Endothelial cell of umbilical vein (primary cell): ENCODE data around the gene ANO1.

Source experiments
- EZH2 ChIP-seq: IDR thresholded peaks from 2 replicates; pipeline ENCODE4 v1.6.1; 2012; ENCODE audit warnings: borderline replicate concordance, low read depth, mild to moderate bottlenecking, moderate library complexity, low read length, inconsistent platforms; ENCODE audit not compliant: severe bottlenecking
- GATA2 ChIP-seq: IDR thresholded peaks from 2 replicates; pipeline ENCODE4 v1.7.0; 2011; ENCODE audit warnings: low read depth, mild to moderate bottlenecking, moderate library complexity, mixed read lengths, low read length; ENCODE audit not compliant: insufficient read length, insufficient read depth
- POLR2A ChIP-seq: IDR thresholded peaks from 2 replicates; pipeline ENCODE4 v1.6.1; 2012; ENCODE audit warnings: low read depth, mild to moderate bottlenecking, control low read depth, low read length
- POLR2AphosphoS5 ChIP-seq: IDR thresholded peaks from 2 replicates; pipeline ENCODE4 v1.6.1; 2012; ENCODE audit warnings: low read depth, mild to moderate bottlenecking, control low read depth, low read length, moderate library complexity; ENCODE audit not compliant: insufficient read depth
- TF ChIP-seq, protein P1 (sequence below), 2 donors: IDR thresholded peaks; 1 replicate in 1 of 2; 2 replicates in 1 of 2; pipeline ENCODE4 v1.5.1; 2011; ENCODE audit warnings: low read length in 2 of 2, mild to moderate bottlenecking in 2 of 2, moderate library complexity in 2 of 2, control low read depth in 1 of 2, inconsistent platforms in 1 of 2, low read depth in 1 of 2; ENCODE audit not compliant: insufficient read depth in 1 of 2; ENCODE audit errors: extremely low read depth in 1 of 2
- TF ChIP-seq, protein P2 (sequence below): IDR thresholded peaks from 2 replicates; pipeline ENCODE4 v1.6.1; 2011; ENCODE audit not compliant: insufficient read depth, insufficient read length

DNA sequence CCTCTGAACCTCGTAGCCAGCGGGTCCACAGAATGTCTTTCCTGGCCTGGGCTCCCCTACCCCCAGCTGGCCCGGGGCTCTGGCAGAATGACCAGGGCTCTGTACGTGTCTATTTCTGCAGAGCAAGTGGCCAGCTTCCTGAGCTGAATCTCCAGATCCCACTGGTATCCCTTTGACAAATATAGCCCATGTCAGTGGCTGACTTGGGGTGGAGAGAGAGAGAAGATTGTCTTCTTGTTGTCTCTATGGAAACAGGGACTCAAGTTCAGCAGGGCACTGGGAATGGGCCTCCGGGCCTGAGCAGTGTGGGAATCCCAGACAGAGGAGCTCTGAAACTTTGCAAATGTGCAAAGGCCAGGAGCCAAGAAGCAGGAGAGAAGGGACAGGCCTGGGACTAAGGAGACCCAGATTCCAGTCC is 33.9 kb downstream of the ANO1 start:
- TF ChIP-seq, protein P1, sequence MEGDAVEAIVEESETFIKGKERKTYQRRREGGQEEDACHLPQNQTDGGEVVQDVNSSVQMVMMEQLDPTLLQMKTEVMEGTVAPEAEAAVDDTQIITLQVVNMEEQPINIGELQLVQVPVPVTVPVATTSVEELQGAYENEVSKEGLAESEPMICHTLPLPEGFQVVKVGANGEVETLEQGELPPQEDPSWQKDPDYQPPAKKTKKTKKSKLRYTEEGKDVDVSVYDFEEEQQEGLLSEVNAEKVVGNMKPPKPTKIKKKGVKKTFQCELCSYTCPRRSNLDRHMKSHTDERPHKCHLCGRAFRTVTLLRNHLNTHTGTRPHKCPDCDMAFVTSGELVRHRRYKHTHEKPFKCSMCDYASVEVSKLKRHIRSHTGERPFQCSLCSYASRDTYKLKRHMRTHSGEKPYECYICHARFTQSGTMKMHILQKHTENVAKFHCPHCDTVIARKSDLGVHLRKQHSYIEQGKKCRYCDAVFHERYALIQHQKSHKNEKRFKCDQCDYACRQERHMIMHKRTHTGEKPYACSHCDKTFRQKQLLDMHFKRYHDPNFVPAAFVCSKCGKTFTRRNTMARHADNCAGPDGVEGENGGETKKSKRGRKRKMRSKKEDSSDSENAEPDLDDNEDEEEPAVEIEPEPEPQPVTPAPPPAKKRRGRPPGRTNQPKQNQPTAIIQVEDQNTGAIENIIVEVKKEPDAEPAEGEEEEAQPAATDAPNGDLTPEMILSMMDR (IDR thresholded peaks at IDR 0.05; ENCODE audit: extremely low read depth in 1 of 2, insufficient read depth in 1 of 2, low read depth in 1 of 2, low read length in 2 of 2), result no peak
- TF ChIP-seq POLR2A (no peak), POLR2AphosphoS5 (no peak), EZH2 (no peak), GATA2 (no peak)
- TF ChIP-seq, protein P2, sequence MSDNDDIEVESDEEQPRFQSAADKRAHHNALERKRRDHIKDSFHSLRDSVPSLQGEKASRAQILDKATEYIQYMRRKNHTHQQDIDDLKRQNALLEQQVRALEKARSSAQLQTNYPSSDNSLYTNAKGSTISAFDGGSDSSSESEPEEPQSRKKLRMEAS, result no peak
